ENCODE results near the gene CDK4.

The CDK4 gene

DNA sequence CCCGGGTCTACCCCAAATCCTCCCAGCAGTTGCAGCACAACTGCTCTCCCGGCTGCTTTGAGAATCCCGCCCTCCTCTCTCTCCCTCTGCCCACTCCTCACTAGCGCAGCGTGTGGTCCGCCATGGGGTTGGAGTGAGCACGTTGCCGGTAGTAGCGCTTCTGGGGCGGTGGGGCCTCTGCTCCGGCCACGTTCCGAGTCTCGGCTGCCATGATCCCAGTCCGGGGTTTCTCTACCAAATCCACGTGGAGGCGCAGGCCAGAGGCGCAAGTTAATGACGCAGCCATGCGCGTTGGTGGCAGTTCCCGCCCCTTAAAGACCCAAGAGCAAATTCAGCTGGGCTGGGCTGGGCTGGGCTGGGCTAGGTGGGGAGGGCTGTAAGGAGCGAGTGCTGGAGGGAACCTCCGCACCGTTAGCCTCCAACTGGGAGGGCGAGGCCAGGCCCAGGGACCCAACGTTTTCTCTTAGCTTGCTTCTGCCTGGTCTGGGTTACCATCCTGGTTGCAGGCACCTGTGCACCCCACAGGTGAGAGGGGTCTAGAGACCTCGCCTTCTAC, 19.8 kb upstream of the CDK4 start, which contains the start of gene METTL1:
Gene METTL1, minus strand, starts transcription at position 233 of the 556 bp plus-strand sequence. Its CDS starts 22 bp downstream, at position 211.
- peak; percentile 96 for DNase-seq (ENCODE audit: low spot score)

DNA sequence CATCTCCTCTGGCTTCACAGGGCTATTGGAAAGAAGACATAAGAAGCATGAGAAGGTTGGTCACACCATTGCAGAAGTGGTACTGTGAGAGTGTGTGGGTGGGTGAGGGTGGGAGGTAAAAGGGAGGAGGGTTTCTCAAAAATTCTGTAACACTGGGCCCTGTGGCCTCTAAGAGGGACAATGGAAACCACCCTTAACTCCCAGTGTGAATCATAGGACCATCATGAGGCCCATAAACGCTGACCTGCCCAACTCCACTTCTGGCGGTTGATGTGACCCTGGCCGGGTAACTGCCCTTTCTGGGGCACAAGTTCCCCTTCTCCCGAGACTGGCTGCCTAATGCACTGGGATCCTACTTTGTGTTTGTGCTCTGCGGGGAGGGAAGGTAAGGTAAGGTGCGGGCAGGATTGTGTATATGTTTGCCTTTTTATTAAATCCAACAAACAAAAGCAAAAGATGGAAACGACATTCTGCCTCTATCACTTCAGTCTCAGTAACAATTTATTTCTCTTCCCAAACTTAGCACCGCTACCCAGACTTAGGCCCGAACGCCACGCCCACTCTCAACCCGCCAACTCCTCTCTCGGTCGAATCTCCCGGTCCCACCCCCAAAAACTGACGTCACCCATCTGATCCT, 19.2 kb upstream of the CDK4 start:
- peak; percentile 89 for DNase-seq (ENCODE audit: low spot score)

DNA sequence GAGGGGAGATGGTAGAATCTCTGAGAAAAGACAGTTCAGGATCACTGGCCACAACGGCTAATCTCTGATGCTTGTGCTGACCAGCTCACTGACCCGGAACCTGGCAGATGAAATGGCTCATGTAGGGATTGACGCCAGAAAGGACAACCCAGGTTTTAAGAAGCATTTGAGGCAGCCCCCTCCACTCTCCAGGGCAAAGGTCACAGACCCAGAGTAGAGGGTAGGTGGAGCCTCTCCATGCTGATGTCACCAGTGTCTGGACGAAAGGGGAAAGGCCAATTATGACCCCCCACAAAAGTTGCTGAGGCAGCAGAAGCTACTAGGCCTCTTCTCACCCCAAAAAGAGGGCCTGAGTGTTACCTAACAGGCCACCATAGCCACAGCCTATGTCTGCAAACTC, 18.6 kb upstream of the CDK4 start:
- DNase-seq (ENCODE audit: low spot score), result no peak

DNA sequence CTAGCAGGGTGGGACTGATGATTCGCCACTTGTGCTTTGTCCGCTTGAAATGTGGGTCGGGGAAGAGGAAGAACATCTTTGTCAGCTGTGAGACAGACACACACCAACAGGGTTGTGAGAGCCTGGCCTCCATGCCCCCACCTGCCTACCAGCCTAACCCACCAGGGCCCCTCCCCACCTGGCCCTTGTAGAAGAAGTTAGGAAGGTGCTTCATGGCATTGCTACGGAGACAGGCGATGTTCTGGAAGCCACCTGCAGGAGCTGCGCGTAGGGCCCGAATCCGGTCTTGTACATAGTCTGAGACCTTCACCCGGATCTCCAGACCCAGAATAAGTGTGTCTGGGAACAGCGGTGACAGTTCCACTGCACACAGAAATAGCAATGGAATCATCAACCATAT, 17.5 kb upstream of the CDK4 start:
- no peak for DNase-seq (ENCODE audit: low spot score)

DNA sequence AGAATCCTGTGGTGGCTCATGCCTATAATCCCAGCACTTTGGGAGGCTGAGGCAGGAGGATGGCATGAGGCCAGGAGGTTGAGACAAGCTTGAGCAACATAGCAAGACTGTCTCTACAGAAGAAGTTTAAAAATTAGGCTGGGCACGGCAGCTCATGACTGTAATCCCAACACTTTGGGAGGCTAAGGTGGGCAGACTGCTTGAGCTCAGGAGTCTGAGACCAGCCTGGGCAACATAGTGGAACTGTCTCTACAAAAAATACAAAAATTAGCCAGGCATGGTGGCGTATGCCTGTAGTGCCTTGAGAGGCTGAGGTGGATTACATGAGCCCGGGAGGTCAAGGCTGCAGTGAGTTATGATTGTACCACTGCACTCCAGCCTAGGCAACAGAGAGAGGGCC, 15.8 kb upstream of the CDK4 start:
- no peak for DNase-seq (ENCODE audit: low spot score)

DNA sequence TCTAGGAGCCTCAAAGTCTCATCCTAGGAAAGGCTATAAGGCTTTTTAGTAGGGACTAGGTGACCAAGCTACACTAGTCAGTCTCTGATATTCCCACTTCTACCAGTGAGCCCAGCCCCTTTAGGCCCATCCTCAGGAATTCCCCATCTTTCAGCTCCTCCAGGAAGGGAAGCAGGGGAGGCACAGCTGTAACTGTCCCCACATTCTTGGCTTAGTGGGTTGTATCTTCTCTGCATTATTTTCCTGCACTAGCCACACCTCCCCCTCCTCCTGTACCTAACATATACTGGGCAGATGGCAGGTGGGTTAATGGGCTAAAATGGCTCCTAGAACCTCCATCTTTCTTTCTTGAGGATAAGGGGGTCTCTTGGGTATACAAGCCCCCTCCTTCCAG, 15.2 kb upstream of the CDK4 start:
- no peak for DNase-seq (ENCODE audit: low spot score)

DNA sequence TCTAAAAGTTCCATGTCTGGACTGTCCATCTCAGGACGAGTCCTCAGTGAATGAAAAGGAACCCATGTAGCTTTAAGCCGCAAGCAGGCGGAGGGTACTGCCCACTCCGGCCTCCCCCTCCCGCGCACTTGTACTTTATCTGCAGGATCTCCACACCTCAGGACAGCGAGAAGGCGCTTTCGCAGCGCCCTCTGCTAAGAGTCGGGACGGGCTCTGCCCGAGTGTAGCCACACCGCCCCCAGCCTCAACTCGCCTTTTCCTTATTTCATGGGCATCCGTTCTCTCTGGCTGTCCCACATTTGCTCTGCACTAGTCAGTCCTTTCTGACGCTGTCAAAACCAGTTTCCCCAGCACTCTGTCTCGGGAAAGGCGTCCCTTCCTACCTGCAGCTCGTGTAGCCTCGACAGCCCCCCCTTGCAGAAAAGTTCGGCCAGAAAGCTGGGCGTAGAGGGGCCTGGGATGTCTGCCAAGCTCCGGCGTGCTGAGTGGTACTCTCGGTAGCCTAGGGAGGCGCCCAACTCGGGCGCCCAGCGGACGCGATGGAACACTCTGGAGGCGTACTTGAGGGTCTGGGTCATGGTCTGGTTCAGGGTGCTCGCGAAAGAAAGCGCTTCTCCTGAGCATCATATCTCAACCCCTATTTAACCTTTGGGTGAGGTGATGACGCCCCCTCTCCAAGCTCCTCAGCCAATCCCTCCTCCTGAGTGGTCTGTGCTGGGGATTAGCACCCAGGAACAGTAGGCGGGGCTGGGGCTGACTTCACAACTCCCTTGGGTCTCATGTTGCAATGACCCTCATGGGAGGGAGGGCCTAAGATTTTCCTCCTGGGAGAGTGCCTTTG, 14.6 kb upstream of the CDK4 start, which contains the start of gene CYP27B1:
Gene CYP27B1, minus strand, starts transcription at position 615 of the 841 bp plus-strand sequence. Its CDS starts 37 bp downstream, at position 578.
- DNase-seq (ENCODE audit: low spot score), result no peak

DNA sequence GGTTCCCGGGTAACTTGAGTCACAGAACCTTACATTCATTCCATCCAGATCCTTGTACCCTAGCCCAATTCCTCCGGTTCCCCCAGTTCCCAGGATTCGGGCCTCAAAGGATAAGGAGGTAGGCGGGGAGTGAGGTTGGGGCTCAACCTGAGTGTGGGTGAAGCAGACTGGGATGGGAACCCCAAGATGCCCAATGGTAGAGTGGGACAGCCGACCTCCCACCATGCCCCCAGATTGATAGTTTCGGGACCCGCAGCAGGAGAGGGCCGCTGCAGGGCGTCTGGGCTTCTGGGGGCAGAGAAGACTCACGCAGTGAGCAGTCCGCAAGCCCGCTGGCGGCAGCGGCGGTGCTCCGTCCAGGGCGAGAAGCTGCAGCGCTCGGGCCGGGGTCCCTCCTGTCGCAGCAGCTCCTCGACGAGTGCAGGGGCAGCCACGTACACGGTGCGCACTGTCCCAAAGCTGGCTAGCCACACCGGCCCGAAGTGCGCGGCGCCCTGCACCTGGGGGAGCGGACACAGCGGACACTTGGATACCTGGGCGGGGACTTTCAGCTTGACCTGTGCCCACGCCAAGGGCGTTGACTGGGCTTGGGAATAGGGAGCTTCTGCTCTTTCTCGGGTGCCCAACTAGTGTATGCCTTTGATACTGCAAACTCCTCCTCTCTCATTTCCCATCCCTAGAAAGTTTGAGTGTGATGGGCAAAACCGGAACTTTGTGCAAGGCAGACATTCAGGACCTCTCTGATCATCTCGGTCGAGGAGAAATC, 13.8 kb upstream of the CDK4 start:
- DNase-seq (ENCODE audit: low spot score), result peak; percentile 75

DNA sequence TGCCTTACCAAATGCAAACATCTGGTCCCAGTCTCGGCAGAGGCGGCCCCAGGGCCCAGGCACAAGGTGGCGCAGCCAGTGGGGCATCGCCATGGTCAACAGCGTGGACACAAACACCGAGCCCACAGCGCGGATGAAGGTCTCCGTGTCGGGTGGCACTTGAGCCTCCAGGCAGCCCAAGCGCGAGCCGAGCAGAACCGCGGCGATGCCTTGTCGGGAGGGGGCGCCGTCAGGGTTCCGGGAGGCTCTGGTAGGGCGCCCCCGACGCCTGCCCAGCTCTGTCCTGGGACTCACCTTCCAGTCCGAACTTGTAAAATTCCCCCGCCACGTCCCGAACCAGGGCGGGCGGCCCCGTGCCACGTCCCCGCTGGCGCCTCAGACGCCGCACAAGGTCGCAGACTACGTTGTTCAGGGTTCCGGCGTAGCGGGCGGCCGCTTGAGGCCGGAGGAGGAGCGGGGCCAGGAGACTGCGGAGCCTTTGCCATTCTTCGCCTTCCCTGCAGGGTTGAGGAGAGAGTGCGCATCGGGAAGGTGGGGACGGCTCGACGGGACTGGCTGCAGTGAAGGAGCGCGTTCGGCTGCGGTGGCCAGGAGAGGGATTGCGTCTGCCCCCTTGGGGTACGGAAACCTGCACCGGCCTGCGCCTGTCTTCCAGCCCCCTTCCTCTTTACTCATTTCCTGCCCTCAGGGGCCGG, 13.0 kb upstream of the CDK4 start:
- peak; percentile 66 for DNase-seq (ENCODE audit: low spot score)

DNA sequence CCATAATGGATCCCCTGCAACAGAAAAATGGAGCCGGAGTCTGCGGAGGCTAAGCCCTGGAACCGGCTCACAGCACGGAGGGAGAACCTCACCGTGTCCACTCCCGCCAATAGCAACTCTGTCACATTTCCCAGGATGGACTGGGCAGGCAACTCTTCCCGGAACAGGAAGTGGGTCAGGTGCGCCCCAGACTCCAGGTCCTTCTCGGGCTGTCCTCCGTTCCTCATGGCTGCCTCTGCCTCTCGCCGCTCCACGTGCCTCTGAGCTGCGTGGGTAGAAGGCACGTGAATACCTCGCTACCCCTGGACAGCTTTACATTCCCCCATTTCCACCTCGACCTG, 12.5 kb upstream of the CDK4 start:
- DNase-seq (ENCODE audit: low spot score), result peak; percentile 48

DNA sequence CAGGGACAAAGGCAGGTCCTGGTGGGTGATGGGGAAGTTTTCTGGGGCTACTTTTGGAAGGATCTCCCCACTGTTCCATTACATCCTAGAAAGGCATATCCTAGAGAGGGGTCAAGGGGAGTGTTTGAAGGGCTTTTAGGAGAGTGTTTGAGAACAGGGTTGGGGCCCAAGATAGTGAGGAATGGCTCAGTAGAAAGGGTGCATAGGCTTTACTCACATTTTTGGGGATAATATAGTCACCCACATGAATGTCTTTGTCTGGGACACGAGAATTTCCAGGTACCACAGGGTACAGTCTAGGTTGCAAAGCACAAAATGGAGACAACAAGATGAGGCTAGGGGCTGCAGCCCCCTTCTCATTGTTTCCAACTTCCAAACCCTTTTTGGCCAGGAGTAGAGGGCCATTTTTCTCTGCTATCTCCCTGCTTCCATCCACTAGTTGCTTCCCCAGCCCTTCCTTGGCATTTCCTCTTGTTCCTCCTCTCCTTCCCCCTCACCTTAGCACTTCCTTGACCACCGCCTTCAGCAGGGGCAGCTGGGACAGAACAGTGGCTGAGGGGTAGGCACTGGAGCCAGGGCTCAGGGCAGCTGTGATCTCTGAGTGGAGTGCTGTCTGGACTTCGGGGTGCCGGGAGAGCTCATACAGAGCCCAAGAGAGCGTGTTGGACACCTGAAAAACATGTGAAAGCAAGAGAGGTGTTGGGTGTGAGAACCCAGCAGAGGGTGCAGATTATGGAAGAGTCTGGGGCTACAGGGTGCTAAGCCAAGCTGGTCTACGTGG, 12.0 kb upstream of the CDK4 start:
- DNase-seq (ENCODE audit: low spot score), result no peak

DNA sequence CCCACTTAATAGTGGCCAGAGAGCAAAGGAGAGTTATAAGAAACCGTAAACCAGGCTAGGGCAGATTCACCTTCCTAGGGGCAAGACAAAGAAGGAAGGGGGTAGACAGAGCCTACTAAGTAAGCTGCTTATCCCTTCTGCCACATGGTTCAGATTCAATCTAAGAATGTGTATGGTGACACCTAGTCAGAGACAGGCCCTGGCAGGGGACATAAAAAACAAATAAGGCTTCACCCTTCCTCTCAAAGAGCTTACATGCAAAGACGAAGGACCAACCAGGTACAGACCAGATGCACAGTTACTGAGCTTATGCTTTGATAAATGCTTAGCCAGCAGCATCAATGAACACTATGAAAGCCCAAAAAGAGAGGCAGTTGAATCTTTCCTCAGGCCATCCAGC, 10.4 kb upstream of the CDK4 start:
- no peak for DNase-seq (ENCODE audit: low spot score)

DNA sequence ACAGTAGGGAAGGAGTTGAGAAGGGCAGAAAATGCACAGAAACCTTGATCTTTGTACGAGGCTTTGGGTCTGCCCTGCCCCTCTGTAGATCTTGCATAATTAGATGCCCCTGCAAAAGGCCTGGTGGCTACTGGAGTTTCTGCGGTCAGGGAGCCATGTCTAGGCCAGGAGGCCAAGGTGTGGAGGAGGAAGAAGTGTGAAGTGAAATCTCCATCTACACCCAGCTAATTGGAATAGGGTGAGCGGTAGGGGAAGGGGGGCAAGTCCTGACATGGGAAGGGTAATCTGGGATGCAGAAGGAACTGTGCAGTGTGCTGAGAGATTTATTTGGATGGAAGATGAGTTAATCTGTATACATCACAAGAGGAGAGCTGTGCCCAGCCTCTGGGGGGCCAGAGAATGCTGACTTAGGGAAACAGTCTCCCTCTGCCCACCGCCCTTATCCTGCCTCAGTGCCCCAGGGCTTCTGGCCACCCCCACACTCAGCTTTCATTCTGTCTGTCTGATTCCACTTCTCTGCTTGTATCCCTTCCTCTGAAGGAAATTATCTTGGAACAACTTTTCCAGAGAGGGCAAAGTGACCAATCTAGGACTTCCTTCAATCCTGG, 9.4 kb upstream of the CDK4 start:
- DNase-seq (ENCODE audit: low spot score), result no peak

DNA sequence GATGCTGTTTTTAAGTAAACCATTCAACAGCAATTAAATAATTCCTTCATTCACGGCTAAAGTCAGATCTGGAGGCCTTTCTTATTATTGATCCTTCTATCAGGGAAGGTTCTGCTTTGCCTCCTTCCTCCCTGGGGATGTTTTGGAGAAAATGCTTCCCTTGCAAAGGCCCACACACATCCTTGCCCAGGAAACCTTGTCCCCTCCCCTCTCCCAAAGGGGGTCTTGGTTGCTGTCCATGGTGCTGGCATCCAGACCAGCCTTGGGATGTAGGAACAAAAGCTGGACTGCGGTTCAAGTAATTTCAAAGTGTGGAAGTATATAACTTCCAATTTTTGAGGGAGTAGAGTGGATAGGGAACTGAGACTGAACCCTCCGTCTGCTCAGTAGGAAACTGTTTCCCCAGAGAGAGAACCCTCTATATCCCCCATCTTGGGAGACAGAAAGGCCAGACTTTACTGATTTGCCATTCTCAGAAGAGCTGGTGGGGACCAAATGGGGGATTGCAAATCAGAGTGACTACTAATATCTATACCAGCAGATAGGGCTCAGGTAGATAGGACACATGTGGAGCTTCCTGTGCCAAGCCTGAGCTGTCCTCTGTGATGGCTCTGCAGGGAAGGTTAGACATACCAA, 8.4 kb upstream of the CDK4 start:
- no peak for DNase-seq (ENCODE audit: low spot score)

DNA sequence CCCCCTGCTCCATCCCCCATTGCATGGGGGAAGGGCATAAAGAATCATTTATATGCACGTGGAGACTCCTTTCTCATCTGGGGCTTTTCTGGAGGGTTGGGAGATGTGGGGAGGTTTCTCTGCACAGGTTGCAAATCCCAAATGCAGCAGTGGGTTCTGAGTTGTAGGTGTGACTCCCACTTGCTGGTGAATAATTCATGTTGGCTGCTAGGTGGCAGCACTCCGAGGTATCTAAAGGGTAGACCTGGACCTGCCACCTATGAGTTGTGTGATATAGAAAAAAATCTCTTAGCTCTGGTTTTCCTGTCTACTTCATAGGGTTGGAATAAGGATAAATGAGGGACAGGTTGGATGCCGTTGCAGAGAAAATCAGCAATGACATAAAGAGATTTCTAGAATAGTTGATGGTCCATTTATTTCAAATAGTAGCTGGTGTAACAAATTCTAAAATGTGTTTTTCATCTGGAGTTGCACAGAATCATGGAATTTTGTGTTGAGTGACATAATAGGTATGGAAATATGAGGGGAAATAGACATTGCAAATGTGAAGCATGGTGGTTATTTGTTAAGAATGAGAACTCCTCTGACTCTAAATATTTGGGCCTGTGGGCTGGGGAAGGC, 7.4 kb upstream of the CDK4 start:
- DNase-seq (ENCODE audit: low spot score), result peak; percentile 66

DNA sequence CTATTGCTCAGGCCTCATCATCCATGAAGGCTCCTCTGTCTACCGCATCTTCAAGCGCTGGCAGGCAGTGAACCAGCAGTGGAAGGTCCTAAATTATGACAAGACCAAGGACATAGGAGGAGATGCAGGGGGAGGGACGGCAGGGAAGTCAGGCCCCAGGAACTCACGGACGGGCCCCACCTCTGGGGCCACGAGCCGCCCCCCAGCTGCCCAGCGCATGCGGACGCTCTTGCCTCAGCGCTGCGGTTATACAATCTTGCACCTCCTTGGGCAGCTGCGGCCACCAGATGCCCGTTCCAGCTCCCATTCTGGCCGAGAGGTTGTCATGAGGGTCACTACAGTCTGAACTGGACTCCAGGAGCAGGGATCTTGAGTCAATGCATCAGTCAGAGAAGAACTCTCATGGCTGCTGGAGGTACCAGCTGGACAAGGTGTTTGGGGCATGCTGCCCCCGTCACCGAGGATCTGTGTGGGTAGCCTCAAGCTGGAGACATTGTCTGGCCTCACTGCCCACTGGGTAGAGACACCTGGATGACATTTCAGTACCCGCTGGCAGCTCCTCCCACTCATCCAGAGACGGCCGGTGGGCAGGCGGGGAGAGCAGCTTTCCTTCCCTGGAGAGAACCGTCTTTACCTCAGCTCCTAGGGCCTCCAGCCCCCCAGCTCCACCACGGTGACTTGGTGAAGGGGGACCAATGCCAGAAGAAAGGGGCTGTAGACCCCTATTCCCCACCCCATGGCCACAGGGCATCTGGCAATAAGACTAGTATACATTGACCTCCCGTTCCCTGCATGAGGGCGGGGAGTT, 6.6 kb upstream of the CDK4 start:
- no peak for DNase-seq (ENCODE audit: low spot score)

DNA sequence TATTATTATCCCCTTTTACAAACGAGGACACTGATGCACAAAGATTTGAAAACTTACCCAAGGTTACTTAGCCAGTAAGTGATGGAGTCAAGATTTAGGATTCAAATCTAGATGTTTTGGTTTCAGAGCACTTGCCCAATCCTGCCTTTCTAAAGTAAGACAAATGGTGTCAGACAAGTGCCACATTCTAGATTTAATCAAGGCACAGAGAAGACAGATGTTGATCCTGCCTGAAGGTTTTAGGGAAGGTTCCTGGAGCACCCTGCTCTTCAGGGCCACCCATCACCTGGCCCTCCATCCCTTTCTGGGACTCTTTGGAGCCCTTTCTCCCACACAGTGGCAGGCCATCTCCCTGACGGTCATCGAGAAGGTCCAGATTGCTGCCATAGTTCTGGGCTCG, 5.7 kb upstream of the CDK4 start:
- DNase-seq (ENCODE audit: low spot score), result no peak

DNA sequence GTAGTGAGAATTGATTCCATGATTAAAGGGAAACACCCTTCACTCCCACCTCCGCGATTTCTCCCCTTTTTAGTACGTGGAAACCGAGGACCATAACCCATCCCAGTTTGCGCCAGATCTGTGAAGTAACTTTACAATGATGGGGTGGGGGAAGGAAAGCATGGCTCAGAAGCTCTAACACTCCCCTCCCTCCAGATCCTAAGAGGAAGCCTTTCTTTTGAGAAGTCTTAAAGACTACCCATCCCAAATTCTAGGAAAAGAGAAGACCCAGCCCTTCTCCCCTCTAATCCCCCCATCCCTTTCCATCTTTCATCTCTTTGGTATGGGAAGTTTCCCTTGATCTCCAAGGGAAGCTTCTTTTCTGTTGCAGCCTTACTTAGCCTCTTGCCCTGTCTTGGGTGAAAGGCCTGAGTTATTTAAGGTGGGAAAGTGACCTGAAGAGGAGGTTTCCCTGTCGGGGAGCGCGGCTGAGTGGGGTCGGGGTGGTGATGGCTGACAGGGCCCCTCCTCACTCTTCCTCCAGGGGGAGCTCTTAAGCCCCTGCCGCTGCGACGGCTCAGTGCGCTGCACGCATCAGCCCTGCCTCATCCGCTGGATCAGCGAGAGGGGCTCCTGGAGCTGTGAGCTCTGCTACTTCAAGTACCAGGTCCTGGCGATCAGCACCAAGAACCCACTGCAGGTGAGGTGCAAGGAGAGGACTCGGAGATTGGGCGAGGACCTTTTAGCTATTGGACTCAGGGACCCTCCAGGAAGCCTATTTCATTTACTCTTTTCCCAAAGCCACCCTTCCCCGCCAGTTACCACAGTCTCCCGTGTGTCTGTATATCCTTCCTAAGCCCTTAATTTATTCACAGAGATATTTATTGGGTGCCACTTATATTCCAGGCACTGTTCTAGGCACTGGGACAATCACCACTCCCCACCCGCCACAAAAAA, 4.6 kb upstream of the CDK4 start:
- no peak for DNase-seq (ENCODE audit: low spot score)
